Kidney epithelial cell (primary cell): ENCODE results near the gene PTPRQ. TPM values are rescaled to one million over a fixed set of nuclear protein-coding genes. Genes with fewer than 3 reads are reported as not detected.

Experiments
- DNase-seq: peaks from one replicate; pipeline ENCODE4 v3.0.0-alpha.2; 2010; ENCODE audit warnings: low read depth
- H3K27me3 ChIP-seq: 2 replicates; pipeline ENCODE4 v1.6.0; 2011; ENCODE audit warnings: low read length; ENCODE audit not compliant: control insufficient read depth, insufficient read depth
- H3K36me3 ChIP-seq: 2 replicates; pipeline ENCODE4 v1.5.1; 2011; ENCODE audit warnings: low read length; ENCODE audit not compliant: control insufficient read depth, insufficient read depth
- H3K4me3 ChIP-seq: 2 replicates; pipeline ENCODE4 v1.5.1; 2011; ENCODE audit warnings: low read depth, mild to moderate bottlenecking, control low read depth, low read length
- CTCF ChIP-seq: IDR thresholded peaks from 2 replicates; pipeline ENCODE4 v1.5.1; 2011; ENCODE audit warnings: mild to moderate bottlenecking, moderate library complexity, low read length, control low read depth, inconsistent platforms; ENCODE audit not compliant: insufficient read depth, poor library complexity, severe bottlenecking
- total RNA-seq: library from RNA; depleted of rRNA; stranded (reverse); fragments of >200 nt; gene quantifications from 2 replicates; pipeline ENCODE4 v1.2.3, GENCODE V29; 2015

PTPRQ gene
- total RNA-seq, 1 donor from 2014 or later = under 0.01 TPM

GRCh38 chr12:80620281-80620680 is 176.2 kb downstream of the PTPRQ start:
- no peak overlapping the region for H3K4me3 ChIP-seq
- no peaks in the 10 kb centered on the region for H3K27me3 ChIP-seq
- DNase-seq = no peak
- no peaks in the 10 kb centered on the region for H3K36me3 ChIP-seq
- no peak for TF ChIP-seq CTCF

GRCh38 chr12:80622271-80622670 is 178.2 kb downstream of the PTPRQ start:
- no peak overlapping the region for H3K4me3 ChIP-seq
- TF ChIP-seq CTCF = peak; percentile 39

GRCh38 chr12:80625051-80625450 is 181.0 kb downstream of the PTPRQ start:
- Histone ChIP-seq H3K27me3 (no peaks in the 10 kb centered on the region), H3K4me3 (no peak overlapping the region), H3K36me3 (no peaks in the 10 kb centered on the region)
- DNase-seq = no peak
- no peak for TF ChIP-seq CTCF

More at GRCh38 chr12:80622271-80622670, 178.2 kb downstream of the PTPRQ start:
- no peaks in the 10 kb centered on the region for H3K36me3 ChIP-seq
- no peaks in the 10 kb centered on the region for H3K27me3 ChIP-seq
- no peak for DNase-seq

- DNase-seq = no peak
- no peak for TF ChIP-seq CTCF
- no peaks in the 10 kb centered on the region for H3K36me3 ChIP-seq
- H3K27me3 ChIP-seq = no peaks in the 10 kb centered on the region
- H3K4me3 ChIP-seq = no peak overlapping the region
Observed at GRCh38 chr12:80625901-80626300, 181.9 kb downstream of the PTPRQ start.

GRCh38 chr12:80627782-80628181 is 183.7 kb downstream of the PTPRQ start:
- Histone ChIP-seq H3K27me3 (no peaks in the 10 kb centered on the region), H3K4me3 (no peak overlapping the region), H3K36me3 (no peaks in the 10 kb centered on the region)
- TF ChIP-seq CTCF = no peak
- DNase-seq = peak; percentile 19

GRCh38 chr12:80632835-80633234 is 188.8 kb downstream of the PTPRQ start:
- Histone ChIP-seq H3K27me3 (no peaks in the 10 kb centered on the region), H3K36me3 (no peaks in the 10 kb centered on the region), H3K4me3 (no peak overlapping the region)
- peak; percentile 51 for TF ChIP-seq CTCF
- DNase-seq = no peak
